Left lobe of liver (tissue), 2 donors: ENCODE measurements around the gene NHLRC3. TPM values are rescaled to one million over a fixed set of nuclear protein-coding genes. Genes with fewer than 3 reads are reported as not detected.
"Not testable (repeated sequence)": the region's sequence is repeated elsewhere in the genome, so short reads cannot be mapped to it uniquely, and the experiment has no call there.

Source experiments
- ATAC-seq: fragments of 200-7000 bp; cut with Tn5 transposase; one replicate; pipeline ENCODE4 v1.9.1; 2020; ENCODE audit warnings: mild to moderate bottlenecking, moderate library complexity
- DNase-seq: peaks from one replicate; pipeline ENCODE4 v3.0.0-alpha.2; 2020; ENCODE audit warnings: low spot score
- total RNA-seq: library from RNA; stranded (reverse); gene quantifications from one replicate; pipeline ENCODE4 v1.2.1, GENCODE V29; 2021
- donor health status: DM: no; HTN: no; CAD: no; lungs with moderate emphysema.
- donor health status: DM: no; HTN: yes; CAD: no.

NHLRC3 gene, protein sequence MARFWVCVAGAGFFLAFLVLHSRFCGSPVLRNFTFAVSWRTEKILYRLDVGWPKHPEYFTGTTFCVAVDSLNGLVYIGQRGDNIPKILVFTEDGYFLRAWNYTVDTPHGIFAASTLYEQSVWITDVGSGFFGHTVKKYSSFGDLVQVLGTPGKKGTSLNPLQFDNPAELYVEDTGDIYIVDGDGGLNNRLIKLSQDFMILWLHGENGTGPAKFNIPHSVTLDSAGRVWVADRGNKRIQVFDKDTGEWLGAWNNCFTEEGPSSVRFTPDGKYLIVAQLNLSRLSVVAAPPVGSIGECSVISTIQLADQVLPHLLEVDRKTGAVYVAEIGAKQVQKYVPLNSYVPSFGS
- total RNA-seq = 16.7 TPM

GRCh38 chr13:39037880-39038568, at the start of gene NHLRC3, which contains the start of gene PROSER1:
NHLRC3 (plus strand) TSS chr13:39038456; CDS start chr13:39038640, 184 bp downstream.
PROSER1 (minus strand) TSS chr13:39038089; CDS start chr13:39037242, 847 bp downstream.
- ATAC-seq = peak; percentile 91

DNA sequence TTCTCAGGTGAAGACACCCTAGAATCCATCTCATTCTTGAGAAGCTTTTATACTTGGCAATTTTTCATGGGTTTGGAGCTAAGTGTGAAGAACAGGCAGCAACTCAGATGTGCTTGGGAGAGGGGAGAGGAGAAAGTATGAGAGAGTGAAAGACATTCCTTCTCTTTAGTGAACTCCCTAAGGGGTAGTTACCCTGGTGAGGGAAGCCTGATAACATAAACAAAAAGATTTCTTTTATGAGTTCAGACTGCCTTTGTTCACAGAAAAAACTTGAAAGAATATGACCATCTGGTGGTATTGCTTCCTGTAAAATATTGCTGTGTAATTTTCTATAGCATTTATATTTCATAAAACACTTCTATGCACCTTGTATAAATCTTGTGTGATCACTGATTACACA, 47.6 kb upstream of the NHLRC3 start, which contains the start of gene STOML3:
Gene STOML3, minus strand, starts transcription at position 139 of the 400 bp plus-strand sequence. Its CDS starts 110 bp downstream, at position 29.
- no peak for DNase-seq
- no peak for ATAC-seq

More at GRCh38 chr13:39037880-39038568, at the start of gene NHLRC3, which contains the start of gene PROSER1:
- DNase-seq = peak; percentile 88

DNA sequence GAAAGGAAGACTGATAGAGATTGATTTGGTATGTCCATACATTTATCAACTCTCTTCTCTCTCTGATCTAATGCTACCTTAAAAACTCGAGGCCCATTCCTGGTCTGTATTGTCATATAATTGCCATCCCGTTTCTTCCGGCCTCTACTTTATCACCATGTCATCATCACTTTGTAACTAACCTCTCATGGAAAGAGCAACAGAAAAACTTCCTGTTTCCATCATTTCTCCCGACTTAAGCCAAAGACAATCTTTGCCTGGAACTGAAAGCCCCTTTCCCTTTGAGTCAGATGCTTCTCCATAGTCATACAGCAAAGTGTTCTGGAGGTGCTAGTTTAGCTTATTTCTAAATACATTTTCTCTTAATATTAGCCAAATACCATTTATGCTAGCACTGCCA, 44.9 kb upstream of the NHLRC3 start:
- no peak for DNase-seq
- ATAC-seq = no peak

GRCh38 chr13:38998739-38999138, 39.5 kb upstream of the NHLRC3 start:
- DNase-seq = no peak
- no peak for ATAC-seq

DNA sequence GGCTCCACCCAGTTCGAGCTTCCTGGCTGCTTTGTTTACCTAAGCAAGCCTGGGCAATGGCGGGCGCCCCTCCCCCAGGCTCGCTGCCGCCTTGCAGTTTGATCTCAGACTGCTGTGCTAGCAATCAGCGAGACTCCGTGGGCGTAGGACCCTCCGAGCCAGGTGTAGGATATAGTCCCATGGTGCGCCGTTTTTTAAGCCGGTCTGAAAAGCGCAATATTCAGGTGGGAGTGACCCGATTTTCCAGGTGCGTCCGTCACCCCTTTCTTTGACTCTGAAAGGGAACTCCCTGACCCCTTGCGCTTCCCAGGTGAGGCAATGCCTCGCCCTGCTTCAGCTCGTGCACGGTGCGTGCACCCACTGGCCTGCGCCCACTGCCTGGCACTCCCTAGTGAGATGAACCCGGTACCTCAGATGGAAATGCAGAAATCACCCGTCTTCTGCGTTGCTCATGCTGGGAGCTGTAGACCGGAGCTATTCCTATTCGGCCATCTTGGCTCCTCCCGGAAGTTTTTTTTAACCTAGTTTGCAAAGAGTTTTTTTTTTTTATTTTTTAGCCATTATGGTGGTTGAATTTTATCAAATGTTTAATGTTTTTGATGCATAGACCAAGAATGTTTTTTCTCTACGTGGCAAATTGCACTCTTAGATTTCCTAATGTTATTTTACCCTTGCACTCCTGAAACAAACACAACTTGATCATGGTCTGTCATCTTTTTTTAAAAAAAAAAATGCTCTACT, 31.7 kb upstream of the NHLRC3 start:
- ATAC-seq, DNase-seq: not testable (repeated sequence)

DNA sequence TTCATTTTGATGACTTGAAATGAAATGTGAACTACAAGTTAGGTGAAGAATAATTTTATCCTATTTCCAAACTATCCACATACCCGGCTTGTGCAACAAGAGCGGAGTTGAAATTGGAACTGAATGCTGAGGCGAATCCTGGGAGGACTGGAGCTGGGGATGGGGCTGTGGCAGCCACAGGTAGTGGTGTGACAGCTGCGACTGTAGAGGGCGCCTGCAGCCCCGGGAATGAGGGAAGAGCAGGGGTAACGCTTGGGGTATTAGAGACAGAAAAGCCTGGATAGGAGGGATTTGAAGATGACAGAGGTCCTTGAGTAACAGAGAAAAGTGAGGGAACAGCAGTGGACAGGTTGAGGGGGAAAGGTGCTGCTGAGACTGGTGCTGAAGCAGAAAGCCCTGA, 25.6 kb upstream of the NHLRC3 start:
- ATAC-seq (peak; percentile 41), DNase-seq (no peak)

- no peak for DNase-seq
- no peak for ATAC-seq
These were observed 24.8 kb upstream of the NHLRC3 start for GRCh38 chr13:39013462-39013861.

DNA sequence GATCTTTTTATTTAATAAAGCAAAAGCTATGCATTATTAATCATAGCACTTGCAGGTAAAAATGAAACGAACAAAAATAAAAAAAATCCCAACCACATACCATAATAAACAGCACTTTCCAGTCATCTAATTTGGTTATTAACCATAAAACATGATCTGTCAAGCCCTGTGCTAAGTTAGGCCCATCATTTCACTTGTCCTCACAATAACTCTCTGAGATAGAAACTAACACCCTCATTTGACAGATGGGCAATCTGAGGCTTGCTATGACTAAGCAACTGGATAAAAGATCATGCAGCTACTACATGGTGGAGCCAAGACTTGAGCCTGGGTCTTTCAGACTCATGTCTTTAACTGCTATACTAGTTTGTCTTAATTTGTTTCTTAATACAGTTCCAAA, 22.2 kb upstream of the NHLRC3 start:
- DNase-seq (no peak), ATAC-seq (no peak)

GRCh38 chr13:39016787-39017186, 21.5 kb upstream of the NHLRC3 start:
- ATAC-seq = peak; percentile 72
- no peak for DNase-seq

DNA sequence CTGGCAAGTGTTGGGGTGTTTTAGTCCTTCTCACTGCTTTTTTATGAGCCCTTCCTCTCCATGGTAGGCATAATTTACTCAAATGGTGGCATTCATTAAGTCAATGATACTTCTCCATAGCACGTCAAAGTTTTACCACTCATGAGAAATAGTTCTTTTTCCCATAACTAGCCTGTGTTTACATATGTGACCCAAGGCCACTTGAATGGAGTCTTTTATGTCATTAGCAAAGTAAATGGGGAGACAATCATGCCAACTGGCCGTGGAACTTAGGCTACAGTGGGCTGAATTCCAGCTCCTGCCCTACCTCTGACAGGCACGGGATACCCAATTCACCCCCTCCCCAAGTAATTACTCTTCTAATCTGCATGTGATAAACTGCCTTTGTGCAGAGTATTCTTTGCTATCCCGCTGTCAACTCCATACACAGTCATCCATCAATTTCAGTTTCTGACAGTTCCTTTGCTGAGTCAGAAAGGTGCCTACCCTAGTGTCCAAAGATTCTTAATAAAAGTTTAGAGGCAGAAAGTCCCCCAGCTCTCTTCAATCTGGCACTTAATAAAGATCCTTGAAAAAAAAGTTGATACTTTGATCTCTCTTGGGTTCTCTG, 17.3 kb upstream of the NHLRC3 start:
- DNase-seq = no peak
- ATAC-seq = no peak

DNA sequence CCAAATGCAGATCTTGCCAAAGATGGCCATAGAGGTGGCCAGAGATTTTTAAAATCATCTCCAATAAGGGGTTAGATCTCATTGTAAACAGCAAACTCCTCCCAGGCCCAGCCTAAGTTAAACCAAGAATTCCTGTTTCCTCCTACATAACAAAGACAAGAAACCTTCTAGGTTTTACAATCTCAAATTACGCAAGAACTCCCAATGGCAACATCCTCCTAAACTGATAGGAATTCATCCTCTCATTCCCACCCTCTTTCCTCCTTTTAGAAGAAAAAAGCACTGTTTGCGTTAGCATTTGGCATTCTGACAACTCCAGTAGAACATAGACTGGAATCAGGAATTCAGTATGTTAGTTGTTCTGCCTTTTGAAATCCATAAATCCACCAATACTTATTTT, 14.9 kb upstream of the NHLRC3 start:
- DNase-seq = no peak
- ATAC-seq = no peak

DNA sequence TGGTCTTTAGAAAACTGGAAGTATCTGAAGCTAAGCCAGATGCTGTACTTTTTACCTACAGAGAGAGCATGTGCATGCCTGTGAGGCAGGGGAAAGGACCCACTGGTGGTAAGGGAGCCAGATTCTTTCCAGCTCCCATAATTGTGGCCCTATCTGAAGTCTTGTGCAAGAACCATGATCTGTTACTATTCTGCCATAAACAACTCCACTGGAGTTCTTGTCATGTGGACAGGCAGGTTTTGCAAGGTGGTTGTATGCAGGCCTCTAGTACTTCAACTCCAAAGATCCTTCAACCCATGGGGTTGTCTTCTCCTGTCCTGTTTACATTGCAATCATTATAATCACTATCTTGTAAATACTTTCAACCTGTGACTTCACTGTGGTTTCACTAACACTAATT, 14.5 kb upstream of the NHLRC3 start:
- DNase-seq (no peak), ATAC-seq (no peak)

DNA sequence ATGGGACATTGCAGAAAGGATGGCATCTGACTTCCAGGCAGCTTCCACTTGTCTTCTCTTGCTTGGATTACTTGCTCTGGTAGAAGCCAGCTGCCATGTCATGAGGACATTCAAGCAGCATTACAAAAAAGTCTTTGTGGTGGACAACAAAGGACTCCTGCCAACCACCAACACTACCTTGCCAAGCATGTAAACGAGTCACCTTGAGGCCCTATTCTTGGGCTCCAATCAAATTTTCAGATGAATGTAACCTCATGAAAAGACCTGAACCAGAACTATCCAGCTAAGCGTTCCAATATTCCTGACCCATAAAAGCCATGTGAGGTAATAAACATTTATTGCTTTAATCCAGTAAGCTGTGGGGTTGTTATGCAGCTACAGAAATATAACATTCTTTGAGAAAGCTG, 12.8 kb upstream of the NHLRC3 start:
- DNase-seq (no peak), ATAC-seq (no peak)

DNA sequence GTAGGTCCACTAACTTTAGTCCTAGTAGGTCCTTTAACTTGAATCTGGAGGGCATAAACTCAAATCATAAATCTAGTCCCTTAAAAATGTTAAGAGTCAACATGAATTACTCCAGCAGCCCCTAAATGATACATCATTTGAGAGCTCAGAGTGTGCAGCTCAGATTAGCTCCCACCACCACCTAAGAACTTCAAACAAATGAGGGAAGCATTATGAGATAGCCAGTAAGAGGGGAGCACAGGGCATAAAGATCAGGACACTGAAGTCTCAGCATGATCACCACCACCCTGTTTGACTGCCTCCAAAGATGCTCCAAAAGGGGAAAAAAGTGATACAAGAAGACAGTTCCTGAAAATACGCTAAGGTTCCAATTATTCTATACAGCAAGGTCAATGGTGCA, 6.1 kb upstream of the NHLRC3 start:
- ATAC-seq = no peak
- DNase-seq = no peak

GRCh38 chr13:39034085-39034484, 4.2 kb upstream of the NHLRC3 start:
- ATAC-seq (no peak), DNase-seq (no peak)

- DNase-seq (no peak), ATAC-seq (no peak)
These were observed 3.1 kb upstream of the NHLRC3 start for GRCh38 chr13:39035204-39035603.

DNA sequence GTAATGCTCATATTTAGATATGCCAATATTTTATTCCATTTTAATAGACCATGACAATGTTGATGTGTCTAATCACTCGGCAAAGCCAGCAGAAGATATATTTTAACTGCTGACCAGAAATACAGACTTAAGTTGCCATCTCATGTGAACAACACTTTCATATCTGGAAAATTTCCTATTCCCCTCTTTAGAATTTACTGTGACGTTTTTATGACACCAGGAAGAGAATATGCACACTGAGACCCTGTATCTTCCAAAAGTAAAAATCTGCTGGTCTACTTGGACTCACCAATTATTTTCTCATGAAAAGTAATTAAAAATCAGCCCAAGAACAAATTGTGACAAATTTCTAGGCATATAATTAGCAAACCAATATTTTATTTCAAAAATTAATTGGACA, 2.5 kb upstream of the NHLRC3 start:
- DNase-seq (no peak), ATAC-seq (no peak)

- ATAC-seq = no peak
- DNase-seq = no peak
These were observed 2.0 kb upstream of the NHLRC3 start for GRCh38 chr13:39036212-39036611.

- peak; percentile 64 for ATAC-seq
- no peak for DNase-seq
These were observed 811 bp upstream of the NHLRC3 start for GRCh38 chr13:39037410-39037879.

DNA sequence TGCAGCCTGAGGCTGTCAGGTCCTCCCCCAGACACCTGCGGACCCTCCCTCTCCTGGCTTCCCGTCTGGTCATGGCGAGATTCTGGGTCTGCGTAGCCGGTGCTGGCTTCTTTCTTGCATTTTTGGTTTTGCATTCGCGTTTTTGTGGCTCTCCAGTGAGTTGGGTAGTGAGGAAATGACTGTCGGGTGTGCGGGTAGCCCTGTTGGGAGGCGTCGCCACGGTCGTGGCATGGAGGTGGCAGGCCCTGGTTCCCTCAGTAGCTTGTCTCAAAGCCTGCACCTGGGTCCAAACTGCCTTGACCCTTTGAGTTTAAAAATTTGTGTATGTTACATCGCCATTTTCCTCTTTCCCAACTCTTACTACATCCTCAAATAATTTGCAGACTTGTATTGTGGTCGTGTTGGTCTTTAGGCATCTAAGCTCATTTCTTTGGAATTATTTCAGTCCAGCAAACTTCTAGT, 344 bp downstream of the NHLRC3 start:
- DNase-seq (no peak), ATAC-seq (peak; percentile 47)

DNA sequence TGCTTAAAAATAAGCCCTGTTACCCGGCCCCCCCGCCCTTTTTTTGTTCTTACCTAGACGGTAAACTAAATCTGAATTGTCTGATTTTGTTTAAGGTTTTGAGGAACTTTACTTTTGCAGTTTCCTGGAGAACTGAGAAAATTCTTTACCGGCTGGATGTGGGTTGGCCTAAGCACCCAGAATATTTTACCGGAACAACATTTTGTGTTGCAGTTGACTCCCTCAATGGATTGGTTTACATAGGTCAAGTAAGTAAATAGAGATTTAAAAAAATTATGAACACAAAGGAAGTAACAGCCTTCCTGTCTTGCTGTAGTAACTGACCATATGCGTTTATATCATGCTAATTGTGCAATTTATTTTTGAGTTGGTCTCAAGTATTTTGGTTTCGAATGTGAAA, 785 bp downstream of the NHLRC3 start:
- ATAC-seq = no peak
- no peak for DNase-seq
